Colon (tissue), 2 donors: ENCODE measurements around the gene DPT.

ENCODE experiments used
- FAIRE-seq: peaks from 2 replicates; lab custom pipeline; 2012; peaks lifted over from hg19 to GRCh38; lab: Jason Lieb, UNC
- donor health status: control.
- donor health status: control.

DPT gene

DNA sequence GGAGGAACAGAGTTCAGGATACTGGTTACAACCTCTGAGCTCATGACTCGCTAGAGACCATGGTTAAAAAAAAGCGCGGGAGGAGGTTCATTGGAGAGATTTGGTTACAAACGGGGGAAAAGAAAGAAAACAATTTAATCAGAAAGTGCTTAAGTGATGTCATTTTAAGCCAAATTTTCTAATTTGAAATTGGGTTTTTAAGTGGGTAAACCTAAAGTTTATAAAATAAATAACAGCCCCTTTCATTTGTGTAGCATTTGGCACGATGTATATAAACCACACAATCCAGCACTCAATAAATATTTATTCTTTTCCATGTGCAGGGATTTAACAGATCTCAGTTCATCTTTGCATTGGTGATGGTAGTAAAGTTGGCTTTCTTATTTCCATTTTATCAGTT, 7.0 kb upstream of the DPT start:
- FAIRE-seq, result no peak

DNA sequence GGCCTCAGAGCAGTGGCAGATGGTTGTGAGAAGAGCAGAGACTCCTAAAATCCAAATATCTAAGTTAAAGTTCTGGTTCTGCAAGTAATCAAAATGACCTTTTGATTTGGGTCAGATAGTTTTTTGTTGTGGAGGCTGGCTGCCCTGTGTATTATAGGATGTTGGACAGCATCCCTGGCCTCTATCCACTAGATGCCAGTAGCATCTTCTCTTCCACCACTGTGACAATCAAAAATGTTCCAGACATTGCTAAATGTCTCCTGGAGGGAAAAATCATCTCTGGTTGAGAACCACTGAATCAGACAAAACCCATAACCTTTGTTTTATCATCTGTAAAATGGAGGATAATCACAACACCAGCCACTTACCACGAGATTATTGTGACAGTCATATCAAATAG, 5.9 kb upstream of the DPT start:
- no peak for FAIRE-seq

DNA sequence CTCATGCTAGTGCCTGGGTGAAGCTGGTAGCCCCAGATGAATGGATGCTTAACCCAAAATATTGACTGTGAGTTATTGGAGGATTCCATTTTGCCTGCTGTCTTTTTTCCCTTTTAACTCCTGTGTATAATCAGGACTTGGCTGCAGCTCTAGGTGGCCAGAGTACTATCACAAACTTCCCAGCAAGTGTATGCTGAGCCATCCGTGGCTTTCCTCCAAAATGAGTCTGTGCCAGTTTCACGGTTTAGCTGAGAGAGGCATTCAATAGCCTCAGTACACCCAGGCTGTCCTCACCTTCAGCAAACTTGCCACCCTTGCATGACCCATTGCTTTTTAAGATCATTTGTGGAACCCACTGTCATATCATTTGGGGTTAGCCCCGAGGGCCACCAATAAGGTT, 5.3 kb upstream of the DPT start:
- no peak for FAIRE-seq

DNA sequence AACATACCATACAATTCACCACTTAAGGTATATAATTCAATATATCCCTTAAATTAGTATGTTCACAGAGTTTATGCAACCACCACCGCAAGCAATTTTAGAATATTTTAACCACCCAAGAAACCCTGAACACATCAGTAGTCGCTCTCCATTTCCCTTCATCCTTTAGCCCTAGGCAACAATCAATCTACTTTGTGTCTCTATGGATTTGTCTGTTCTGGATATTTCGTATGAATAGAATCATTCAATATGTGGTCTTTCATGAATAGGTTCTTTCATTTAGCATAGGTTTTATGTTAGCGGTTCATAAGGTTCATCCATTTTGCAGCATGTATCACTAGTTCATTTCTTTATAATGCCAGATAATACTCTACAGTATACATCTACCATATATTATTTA, 4.2 kb upstream of the DPT start:
- no peak for FAIRE-seq

DNA sequence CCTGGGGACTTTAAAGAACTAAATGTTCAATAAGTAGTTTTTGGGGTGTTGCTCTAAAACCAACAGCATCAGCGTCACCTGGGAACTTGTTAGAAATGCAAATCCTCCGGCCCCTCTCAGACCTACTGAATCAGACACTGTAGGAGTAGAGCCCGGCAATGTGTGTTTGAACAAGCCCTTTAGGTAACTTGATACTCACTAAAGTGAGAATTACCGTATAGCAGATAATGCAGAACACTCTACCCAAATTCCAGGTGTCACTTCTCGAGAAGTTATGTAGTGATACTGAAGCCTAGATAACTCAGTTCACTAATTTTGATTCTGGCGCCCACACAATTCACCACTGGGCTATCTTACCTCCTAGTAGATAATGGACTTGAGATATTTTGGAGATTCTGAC, 3.7 kb upstream of the DPT start:
- no peak for FAIRE-seq

DNA sequence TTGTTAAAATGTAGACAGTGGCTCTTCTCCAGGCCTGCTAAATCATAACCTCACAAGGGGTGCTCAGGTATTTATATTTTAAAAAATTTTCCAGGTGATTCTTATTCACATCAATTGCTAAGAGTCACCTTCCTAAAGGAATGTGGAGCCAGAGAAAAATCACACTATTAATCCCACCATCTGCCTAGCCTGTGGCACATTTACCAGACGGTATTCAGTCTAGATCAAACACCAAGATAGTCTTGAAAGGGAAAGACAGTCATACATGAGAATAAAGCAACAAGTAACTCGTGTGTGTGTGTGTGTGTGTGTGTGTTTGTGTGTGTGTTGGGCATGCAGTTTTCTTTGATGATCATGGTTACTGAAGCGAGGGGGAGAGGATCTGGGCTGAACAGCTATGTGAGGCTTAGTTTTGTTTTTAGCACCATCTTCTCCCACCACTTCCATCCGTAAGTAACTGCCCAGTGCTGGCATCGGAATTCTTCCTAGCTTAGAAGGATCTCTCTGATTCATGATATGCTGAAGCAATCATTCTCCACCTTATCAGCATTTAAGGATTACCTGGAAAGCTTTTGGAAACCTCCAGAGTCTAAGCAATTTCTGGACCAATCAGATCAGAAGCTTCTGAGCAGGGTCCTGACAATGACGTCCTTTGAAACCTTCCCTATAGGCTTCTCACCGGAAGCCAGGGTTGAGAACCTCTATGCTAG, 2.4 kb upstream of the DPT start:
- FAIRE-seq, result no peak

DNA sequence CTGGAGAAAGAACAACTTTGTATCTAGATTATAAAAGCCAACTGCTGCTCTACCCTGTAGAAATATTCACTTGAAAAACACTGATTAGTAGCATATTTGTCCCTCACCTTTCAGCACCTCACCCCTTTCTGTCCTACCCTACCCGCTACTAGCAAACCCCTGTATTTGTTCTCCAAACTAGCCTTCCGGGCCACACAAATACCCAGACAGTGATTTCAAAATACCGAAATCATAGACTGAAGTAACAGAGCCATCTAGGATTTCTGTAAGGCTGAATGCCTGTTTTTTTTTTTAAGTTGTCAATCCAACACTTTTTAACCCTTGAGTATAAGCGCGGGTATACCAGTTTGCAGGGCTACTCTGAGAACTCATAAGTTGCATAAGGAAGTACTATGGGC, 398 bp upstream of the DPT start:
- no peak for FAIRE-seq

DNA sequence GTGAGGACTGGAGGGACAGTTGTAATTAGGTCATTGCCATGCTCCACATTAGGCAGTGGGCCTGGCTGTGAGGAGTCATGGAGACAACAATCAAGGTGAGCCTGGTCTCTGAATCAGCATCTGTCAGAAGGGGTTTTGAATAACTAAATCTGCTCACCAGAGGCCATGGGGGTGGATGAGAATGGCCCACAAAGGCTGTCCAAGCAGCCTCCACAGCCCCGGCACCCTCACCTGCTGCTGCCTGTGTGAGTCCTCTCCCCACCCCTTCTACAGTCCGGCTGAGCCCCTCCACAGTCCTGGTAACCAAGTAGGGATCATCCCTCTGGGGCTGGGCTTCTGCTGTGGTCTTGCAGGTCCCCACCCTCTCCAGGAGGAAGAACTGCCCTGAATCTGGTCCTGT, 2.3 kb downstream of the DPT start:
- FAIRE-seq, result no peak

DNA sequence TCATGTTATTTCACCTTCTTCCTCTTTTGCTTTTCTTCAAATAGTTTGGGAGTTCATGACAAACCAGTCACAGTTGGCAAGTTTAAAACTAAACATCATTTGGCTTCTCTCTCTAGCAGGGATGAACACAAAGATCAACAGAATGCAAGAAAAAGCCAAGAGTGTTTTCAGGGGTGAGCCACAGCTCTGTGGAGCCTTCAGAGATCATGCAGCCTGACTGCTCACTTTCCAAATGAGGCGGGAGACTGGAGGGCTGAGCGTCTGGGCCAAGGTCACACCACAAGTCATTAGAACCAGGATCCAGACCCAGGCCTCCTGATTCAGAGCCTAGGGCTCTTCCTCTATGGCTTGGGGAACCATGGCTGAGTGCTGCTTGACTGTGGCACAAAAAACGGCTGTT, 2.7 kb downstream of the DPT start:
- FAIRE-seq, result no peak

DNA sequence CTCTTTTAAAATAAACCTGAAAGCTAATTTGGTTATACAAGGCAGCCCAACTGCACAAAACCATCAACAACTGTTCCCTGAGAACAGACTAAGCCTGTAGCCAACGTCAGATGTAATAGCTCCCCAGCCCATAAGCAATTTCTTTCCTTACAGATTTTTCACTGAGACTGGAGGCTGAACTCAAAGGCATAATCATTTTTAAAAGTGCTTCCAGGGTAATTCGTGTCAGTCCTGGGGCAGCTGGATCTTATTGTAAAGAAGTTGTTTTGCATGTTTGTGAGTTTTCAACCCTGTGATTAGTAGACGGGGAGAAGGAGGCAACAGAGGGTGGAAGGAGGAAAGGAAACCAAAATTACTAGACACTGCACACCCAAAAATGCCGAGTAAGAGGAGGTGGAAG, 3.2 kb downstream of the DPT start:
- FAIRE-seq, result no peak

DNA sequence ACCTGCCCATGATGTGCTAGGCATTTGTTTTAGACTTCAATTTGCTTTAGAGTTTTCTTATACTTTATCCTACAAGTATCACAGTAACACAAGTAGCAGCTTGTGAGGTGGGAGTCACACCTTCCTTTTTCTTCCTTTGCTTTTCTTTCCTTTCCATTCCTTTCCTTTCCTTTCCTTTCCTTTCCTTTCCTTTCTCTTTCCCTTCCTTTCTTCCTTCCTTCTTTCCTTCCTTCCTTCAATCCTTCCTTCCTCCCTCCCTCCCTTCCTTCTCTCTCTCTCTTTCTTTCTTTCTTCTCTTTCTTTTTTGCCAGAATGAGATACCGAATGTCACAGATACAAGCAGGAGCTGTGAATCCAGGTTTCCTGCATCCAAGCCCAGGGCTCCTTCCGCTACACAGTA, 3.9 kb downstream of the DPT start:
- FAIRE-seq, result no peak

DNA sequence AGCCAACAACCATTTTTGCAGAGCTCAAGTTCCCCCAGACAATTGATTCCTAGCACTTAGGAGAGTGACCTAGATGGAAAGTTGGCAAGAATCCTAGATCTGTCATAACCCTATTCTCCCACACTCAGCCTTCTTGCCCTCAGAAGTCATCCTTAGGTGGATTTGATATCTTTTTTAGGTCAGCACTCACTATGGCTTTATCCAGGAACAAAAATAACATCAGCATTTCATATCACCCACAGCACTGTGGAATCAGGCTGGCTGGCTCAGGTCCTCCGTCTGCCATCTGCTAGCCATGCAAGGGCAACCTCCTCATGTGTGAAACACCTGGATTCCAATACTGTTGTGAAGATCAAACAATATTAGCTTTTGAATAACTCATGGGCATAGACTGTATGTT, 6.0 kb downstream of the DPT start:
- FAIRE-seq, result no peak

DNA sequence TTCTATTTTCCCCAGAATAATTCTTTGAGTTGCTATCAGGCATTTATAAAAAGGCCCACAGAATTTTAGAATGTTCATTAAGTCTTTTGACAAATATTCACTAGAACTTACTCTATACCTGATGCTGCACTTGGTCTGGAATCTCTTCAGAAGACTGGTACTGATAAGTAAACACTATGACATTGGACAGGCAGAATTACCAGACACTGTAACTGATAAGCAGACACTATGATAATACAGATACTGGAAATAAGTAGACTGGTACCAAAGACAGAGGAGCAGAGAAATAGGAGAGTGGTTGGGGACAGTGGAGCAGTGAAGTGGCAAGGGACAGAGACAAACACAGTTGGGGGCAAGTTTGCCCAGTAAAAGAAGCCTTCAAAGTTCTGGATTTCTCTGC, 8.2 kb downstream of the DPT start:
- FAIRE-seq, result no peak

DNA sequence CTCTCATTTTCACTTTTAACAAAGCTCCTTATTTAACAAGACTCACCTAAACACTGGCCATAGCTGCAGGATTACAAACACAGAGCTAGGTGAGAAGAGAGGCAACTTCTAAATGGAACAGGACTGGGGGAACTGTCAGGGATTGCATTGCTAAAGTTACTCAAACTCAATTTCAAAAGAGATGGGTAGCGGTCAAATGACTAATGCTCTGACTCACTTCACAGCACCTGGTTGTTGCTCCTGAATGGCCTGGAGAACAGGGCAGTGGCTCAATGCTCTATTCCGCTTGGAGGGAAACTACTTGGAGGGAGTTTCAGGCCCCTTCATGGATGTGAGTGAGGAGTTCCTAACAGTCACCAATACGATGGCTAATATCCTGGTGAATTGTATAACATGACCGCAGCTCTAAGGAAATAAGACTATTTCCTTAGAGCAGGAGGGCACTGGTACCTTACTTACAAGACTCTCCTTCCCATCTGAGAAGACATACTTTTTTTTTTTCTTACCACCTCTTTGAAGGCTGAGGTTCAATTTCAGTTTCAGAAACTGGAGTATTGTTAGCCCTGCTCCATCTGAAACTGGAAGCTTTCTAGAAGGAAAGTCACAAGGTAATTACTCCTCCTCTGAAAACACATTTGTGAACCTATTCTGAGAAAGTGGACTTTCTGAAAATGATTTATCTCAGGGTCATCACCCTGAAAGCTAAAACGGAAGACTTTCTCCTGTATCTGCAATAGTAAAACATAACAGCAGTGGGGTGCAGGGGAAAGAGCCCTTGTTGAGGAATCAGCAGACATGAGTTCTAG, 9.5 kb downstream of the DPT start:
- FAIRE-seq, result no peak

DNA sequence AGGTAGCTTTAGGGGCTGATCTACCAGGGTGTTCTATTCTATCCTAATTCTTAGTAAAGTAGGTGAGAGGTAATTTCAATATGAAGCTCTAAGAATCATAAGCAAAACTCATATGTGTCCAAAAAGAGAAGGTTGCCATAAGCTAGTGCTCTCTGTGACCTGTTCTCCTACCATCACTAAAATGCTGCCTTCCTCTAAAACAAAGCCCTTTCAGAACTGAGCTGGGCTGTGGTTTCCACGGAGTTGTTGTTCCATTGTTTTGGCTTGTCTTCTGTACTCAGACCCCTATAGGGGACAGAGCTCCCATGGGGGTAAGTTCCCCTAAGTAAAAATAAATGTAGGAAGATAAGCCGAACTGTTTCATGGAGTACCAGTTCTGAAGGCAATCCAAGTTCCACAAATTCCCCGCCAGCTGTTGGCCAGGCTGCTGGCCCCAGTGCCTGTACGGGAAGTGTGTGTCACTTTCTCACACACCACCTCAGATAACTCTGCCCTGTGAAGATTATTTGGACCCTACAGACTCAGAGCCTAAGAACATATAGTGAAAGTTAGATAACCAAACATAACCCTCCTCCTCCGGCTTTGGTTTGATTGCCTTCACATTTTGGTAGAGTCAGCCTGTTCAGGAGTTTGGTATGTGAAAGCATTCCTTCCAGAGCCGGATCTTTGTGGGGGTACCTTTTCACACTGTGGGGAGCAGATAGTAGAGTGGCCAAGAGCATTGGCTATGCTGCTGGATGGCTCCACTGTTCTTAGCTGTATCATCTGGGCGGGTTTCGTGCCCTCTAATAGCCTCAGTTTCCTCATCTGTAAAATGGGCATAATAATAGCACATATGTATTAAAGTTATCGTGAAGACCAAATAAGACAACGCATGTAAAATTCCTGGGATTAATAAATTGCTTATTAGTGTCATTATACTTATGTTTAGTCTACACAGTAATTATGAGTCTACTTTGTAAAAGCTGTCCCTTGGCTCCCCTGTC, 10.8 kb downstream of the DPT start:
- FAIRE-seq, result no peak

DNA sequence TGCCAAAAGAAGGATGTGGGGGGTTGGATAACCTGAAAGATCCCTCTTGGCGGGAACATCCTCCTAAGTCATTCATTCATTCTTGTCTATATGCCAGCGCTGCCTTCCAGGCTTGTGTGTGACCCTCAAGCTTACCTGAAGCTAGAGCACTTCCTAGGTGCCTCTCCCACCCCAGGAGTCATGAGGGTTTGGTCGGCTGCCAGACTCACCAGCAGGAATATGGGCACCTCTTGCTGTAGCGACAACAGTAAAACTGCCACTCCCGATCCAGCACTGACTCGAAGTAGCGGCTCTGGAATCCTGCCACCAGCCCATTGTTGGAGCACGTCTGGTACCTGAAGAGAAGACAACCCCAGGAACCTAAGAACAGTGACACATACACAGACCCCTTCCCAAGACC, 15.0 kb downstream of the DPT start:
- no peak for FAIRE-seq

DNA sequence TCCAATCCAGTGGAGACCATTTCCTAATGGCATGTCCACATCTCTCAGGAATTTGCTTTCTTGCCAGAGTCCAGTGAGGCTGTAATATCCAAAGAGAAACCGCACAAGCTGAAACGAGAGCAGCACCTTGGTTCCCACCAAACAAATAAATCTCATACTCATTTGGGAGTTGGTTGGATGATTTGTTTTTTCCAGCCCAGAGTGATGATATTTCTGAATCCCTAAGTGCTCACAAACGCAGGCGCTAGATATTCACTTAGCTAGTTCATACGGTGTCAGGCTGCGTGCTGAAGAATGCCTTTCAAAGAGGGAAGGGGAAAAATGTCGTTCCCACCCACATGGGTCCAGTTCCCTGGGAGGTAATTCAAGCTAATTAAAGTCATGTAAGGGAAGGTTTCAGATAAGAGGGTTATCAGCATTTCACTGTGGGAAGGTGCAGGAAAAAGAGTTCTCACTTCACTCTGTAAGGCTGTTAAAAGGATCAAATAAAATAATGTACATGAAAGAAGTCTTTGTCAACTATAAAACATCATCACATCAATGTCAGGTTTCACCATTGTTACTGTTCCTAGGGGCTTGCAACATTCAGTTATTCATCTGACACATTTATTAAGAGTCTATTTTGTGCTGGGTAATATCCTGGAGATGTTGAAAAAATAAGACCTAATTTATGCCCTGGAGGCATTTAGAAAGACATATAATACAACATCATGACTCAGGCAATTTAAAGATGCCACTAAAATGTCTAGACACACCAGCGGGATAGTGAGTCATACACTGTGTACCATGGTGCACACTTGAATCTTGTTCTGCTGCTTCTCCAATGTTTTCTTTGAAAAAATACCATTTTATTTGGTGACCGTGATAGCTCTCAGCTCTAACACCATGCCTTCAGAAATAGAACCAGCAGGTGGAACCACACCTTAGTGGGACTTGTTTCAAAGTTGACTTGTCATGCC, 19.3 kb downstream of the DPT start:
- no peak for FAIRE-seq

DNA sequence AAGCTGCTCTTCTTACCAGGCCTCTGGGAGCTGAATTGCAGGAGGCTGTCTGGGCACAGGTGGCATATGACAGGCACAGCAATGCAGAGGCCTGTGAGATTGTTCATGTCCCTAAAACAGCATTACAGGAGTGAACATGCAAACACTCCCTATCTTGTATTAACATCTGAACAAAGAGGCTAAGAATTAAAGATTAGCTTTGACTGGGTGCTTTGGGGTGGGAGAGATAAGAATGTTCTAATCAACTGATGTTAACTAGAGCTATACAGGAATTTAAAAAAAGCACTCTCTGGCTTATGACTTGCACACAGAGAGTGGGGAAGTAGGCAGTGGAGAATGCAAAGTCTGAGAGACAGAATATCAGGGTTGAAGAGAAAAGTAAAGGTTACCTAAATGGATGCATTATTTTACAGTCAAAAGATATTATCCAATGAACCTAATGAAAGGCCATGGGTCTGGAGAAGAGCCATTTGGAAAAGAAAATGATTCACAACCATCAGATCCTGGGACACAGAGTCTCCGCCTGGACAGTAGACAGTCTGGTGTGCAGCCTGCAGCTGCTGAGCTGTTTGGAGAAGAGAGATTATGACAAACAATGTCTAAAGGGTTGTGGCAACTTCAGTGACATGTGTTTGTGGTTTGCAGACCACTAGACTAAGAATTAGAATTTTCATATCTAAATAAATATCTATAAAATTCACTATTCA, 20.2 kb downstream of the DPT start:
- no peak for FAIRE-seq

DNA sequence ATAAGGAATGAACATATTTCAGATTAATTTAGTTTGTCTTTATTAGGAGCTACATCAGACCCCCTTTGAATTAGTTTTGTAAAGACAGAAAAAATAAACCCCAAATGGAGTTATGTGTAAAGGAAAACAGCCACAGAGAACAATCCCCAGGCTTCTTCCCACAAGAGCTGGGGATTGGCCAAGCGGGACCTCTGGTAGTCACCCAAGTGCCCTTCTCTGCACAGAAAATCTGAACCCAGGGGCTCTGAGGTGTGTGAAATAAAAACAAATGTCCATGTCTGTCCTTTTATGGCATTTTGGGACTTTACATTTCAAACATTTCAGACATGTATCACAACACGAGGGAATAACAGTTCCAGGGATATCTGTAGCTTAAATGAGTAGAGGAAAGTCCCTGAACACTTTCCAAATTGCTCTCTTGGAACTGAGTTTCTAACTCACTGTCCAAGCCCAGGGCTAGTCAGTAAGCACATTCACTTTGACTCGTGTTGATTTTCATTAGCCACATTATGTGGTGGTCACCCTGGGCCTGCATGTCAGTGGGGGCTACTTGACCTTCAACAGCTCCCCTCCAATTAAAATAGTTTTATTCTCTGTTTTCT, 22.5 kb downstream of the DPT start:
- FAIRE-seq, result no peak

DNA sequence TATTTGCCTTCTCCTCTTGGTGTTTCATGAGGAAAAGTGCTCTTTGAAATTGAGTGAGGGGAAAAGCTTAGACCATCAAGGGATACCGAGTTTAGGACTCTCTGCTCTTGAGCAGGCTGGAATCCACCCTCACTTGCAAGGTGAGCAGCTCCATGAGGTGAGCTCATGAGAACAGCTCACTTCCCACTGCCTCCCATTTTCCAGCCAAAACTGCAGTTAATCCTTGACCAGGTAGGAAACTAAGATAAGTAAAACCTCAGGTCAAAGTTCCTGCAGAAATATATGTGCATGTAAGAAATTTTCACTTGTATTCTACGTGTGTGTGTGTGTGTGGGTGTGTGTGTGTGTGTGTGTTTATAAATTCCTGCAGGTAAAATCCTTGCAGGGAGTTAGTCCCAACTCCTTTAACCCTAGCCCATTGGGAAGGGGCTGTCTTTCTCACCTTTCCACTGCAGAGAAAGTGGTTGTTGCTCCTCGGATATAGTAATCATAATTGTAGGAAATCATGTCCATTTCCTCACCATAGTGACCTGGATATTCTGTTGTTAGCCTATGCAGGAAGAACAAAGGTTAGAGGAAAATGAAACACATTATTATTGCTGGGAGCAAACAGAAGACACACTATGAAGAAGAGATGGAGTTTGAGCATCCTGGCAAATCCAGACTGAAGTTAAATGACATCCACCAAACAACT, 28.3 kb downstream of the DPT start:
- no peak for FAIRE-seq
